Lower lobe of right lung (tissue), 2 donors: Measurements from ENCODE around the gene UBE2N. TPM values are rescaled to one million over a fixed set of nuclear protein-coding genes. Genes with fewer than 3 reads are reported as not detected.
A peak's percentile ranks its signal among the peaks of the same experiment; 100 is the strongest.
"Not testable (repeated sequence)": the region's sequence is repeated elsewhere in the genome, so short reads cannot be mapped to it uniquely, and the experiment has no call there.

Source experiments
- ATAC-seq, 2 donors: fragments of 200-7000 bp; cut with Tn5 transposase; one replicate each; pipeline ENCODE4 v1.9.1; 2020 to 2022; ENCODE audit warnings: mild to moderate bottlenecking in 2 of 2, moderate library complexity in 2 of 2
- DNase-seq: peaks from one replicate; pipeline ENCODE4 v3.0.0-alpha.2; 2020
- H3K27ac ChIP-seq: fragments of 200-600 bp; one replicate; pipeline ENCODE4 v1.8.0; 2022
- H3K27me3 ChIP-seq: fragments of 200-600 bp; one replicate; pipeline ENCODE4 v1.8.0; 2022; ENCODE audit warnings: low read depth
- H3K36me3 ChIP-seq: fragments of 200-600 bp; one replicate; pipeline ENCODE4 v1.8.0; 2022; ENCODE audit warnings: mild to moderate bottlenecking
- H3K4me1 ChIP-seq: fragments of 200-600 bp; one replicate; pipeline ENCODE4 v1.8.0; 2022
- H3K4me3 ChIP-seq: fragments of 200-600 bp; one replicate; pipeline ENCODE4 v1.8.0; 2022; ENCODE audit warnings: mild to moderate bottlenecking
- H3K9me3 ChIP-seq: fragments of 200-600 bp; one replicate; pipeline ENCODE4 v1.8.0; 2022
- intact Hi-C: fragments of 100-400 bp; cut with DNase I; formaldehyde crosslinking; loops from one replicate; pipeline ENCODE4 v1.11.0; 2022
- total RNA-seq: library from RNA; stranded (reverse); fragmentation: NEBNext Ultra II Directional; extraction: Animal tissue kit (Norgen Biotek cat#: 25700); gene quantifications from one replicate; pipeline ENCODE4 v1.2.1, GENCODE V29; 2021
- TF ChIP-seq, protein P1 (sequence below): fragments of 200-600 bp; IDR thresholded peaks from one replicate; pipeline ENCODE4 v1.8.0; 2022; ENCODE audit warnings: antibody characterized with exemption, mild to moderate bottlenecking
- donor health status: DM: no; HTN: yes; CAD: no; lungs with severe emphysema.

Gene UBE2N
- total RNA-seq, 1 donor from 2014 or later = 65.7 TPM

GRCh38 chr12:93397412-93397811 lies 44.3 kb downstream of the UBE2N start:
- ATAC-seq (no peak), DNase-seq (no peak)
- H3K27ac ChIP-seq = no peak overlapping the region
- intact Hi-C loops = no loop called here
- no peaks in the 10 kb centered on the region for H3K9me3 ChIP-seq
- TF ChIP-seq, protein P1, sequence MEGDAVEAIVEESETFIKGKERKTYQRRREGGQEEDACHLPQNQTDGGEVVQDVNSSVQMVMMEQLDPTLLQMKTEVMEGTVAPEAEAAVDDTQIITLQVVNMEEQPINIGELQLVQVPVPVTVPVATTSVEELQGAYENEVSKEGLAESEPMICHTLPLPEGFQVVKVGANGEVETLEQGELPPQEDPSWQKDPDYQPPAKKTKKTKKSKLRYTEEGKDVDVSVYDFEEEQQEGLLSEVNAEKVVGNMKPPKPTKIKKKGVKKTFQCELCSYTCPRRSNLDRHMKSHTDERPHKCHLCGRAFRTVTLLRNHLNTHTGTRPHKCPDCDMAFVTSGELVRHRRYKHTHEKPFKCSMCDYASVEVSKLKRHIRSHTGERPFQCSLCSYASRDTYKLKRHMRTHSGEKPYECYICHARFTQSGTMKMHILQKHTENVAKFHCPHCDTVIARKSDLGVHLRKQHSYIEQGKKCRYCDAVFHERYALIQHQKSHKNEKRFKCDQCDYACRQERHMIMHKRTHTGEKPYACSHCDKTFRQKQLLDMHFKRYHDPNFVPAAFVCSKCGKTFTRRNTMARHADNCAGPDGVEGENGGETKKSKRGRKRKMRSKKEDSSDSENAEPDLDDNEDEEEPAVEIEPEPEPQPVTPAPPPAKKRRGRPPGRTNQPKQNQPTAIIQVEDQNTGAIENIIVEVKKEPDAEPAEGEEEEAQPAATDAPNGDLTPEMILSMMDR = no peak
- H3K4me3 ChIP-seq = no peak overlapping the region
- peaks cover 52% of the 10 kb centered on the region for H3K36me3 ChIP-seq
- H3K4me1 ChIP-seq = no peaks in the 10 kb centered on the region
- no peaks in the 10 kb centered on the region for H3K27me3 ChIP-seq

- intact Hi-C loops = no loop called here
- no peak overlapping the region for H3K27ac ChIP-seq
- ATAC-seq (no peak), DNase-seq (no peak)
- H3K27me3 ChIP-seq = no peaks in the 10 kb centered on the region
- TF ChIP-seq, protein P1 = no peak
- no peak overlapping the region for H3K4me3 ChIP-seq
- H3K9me3 ChIP-seq = no peaks in the 10 kb centered on the region
- peaks cover 23% of the 10 kb centered on the region for H3K4me1 ChIP-seq
- peaks cover 38% of the 10 kb centered on the region for H3K36me3 ChIP-seq
These were observed 48.3 kb downstream of the UBE2N start for GRCh38 chr12:93393425-93393824.

- Histone ChIP-seq H3K9me3 (no peaks in the 10 kb centered on the region), H3K36me3 (peaks cover 11% of the 10 kb centered on the region), H3K27me3 (no peaks in the 10 kb centered on the region), H3K4me3 (no peak overlapping the region), H3K4me1 (peaks cover 27% of the 10 kb centered on the region), H3K27ac (no peak overlapping the region)
- peak in 1 of 2 donors; percentile 19 for ATAC-seq
- TF ChIP-seq, protein P1 = no peak
- no peak for DNase-seq
- intact Hi-C loops = no loop called here
These were observed 51.0 kb downstream of the UBE2N start for GRCh38 chr12:93390549-93391297.

DNA sequence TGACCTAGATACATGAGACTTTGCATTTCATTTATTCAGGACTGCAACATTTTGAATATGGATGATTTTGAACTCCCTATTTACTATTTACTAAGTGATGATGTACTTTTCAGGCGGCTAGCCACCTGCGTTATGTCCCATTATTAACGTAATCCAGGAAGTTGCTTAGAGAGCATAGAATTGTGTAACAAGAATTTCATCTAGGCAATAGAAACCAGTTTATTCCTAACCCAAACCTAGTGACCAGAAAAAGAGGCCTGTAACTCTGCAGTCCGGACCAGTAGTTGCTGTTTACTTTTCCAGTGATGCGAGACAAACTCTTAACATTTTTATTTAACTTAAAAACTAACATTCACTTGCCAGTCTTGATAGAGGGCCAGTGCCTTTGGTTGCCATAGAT lies 51.7 kb downstream of the UBE2N start:
- Histone ChIP-seq H3K36me3 (peaks cover 4% of the 10 kb centered on the region), H3K4me1 (peaks cover 28% of the 10 kb centered on the region), H3K27ac (no peak overlapping the region), H3K9me3 (no peaks in the 10 kb centered on the region), H3K27me3 (no peaks in the 10 kb centered on the region), H3K4me3 (no peak overlapping the region)
- DNase-seq (no peak), ATAC-seq (peak in 1 of 2 donors; percentile 46)
- TF ChIP-seq, protein P1 = no peak
- intact Hi-C loops = no loop called here

DNA sequence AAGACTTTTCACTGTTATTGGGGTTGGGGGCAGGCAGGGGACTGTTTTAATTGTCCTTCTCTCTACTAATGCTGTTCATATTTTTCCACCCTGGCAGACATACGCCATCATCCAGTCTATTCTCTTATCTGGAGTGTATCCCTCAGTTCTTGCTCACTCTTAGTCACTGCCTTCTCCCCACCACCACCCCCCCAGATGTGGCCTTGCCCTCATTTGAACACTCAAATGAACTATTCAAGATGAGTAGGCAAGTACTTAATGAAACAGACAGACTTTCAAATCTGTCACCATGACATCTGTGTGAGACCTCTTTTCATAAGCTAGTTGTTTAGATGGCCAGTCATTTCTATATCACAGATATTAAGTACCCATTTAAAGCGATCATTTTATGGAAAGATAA lies 54.0 kb downstream of the UBE2N start:
- intact Hi-C loops = no loop called here
- Histone ChIP-seq H3K9me3 (no peaks in the 10 kb centered on the region), H3K4me3 (no peak overlapping the region), H3K4me1 (peaks cover 47% of the 10 kb centered on the region), H3K27ac (no peak overlapping the region), H3K27me3 (no peaks in the 10 kb centered on the region), H3K36me3 (no peaks in the 10 kb centered on the region)
- TF ChIP-seq, protein P1 = no peak
- DNase-seq = no peak
- ATAC-seq = no peak

DNA sequence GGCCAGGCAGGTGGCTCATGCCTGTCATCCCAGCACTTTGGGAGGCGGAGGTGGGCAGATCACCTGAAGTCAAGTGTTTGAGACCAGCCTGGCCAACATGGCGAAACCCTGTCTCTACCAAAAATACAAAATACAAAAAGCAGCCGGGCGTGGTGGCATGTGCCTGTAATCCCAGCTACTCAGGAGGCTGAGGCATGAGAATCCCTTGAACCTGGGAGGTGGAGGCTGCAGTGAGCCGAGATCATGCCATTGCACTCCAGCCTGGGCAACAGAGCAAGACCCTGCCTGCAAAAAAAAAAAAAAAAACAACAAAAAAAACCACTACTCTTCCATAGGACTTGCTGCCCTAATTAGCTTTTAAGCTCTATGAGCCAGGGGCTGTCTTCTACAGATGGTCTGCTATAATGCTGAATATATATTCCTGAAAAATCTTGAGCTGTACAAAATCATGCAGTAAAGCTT lies 59.7 kb downstream of the UBE2N start:
- H3K9me3 ChIP-seq, DNase-seq, ATAC-seq, H3K27ac ChIP-seq, H3K4me3 ChIP-seq, H3K36me3 ChIP-seq, intact Hi-C loops, H3K27me3 ChIP-seq: not testable (repeated sequence)
- peaks cover 57% of the 10 kb centered on the region for H3K4me1 ChIP-seq
